GM15510 (cell line): ENCODE measurements around the gene HLA-DQB2.
A peak's percentile ranks its signal among the peaks of the same experiment; 100 is the strongest.

Source experiments
- POLR2A ChIP-seq: IDR thresholded peaks from 3 replicates; pipeline ENCODE4 v1.6.1; 2011; ENCODE audit warnings: borderline replicate concordance; ENCODE audit not compliant: insufficient read length; ENCODE audit errors: extremely low read depth

Gene HLA-DQB2

DNA sequence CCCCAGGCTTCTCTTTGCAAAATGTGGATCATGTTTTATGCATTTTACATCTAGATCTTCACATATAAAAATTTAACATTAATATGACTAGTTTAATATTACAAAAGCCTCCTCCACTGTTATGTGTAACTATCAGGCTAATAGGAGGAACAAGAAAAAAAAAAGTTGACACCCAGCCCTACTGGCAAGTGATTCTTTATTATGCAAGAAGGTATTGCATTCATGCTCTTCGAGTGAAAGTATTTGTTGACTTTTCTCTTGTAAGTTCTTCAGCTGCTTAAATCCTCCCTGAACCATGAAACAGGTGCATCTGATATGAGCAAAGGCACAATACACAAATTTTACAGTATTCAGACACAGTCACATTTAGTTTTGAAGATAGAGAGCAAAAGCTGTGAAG is 716 bp upstream of the HLA-DQB2 start:
- TF ChIP-seq POLR2A = no peak

DNA sequence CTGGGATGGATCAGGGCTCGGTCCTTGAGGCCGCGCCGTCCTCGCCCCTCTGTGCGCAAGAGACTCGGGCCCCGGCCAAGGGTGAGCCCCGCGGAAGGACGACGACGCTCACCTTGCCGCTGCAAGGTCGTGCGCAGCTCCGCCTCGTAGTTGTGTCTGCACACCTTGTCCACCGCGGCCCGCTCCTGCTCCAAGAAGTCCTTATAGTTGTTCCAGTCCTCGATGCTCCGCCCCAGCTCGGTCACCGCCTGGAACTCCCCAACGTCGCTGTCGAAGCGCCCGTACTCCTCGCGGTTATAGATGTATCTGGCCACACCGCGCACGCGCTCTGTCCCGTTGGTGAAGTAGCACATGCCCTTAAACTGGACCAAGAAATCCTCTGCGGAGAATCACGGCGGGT is 1.8 kb downstream of the HLA-DQB2 start:
- TF ChIP-seq POLR2A = no peak

- no peak for TF ChIP-seq POLR2A
These were observed 2.3 kb downstream of the HLA-DQB2 start for GRCh38 chr6:32761072-32761471.

DNA sequence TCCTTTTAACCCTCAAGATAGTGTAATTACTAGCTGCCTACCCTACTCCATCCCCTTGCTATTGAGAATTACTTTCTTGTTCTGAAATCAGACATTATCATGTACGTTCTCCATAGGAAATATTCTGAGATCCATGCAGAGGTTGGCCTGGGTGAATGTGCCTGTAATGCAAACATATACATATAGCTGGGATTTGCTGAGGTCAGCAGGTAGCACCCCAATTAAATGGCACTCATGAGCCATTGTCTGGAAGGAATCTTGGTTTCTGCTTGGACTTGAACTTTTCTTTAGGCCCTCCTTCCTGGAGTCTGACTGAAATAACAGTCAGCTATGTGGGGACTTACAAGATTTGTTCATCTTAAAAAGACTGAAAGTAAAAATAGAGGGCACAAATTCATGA is 3.7 kb downstream of the HLA-DQB2 start:
- no peak for TF ChIP-seq POLR2A

- no peak for TF ChIP-seq POLR2A
These were observed 10.8 kb downstream of the HLA-DQB2 start for GRCh38 chr6:32752580-32752979.

GRCh38 chr6:32744776-32745175 is 18.6 kb downstream of the HLA-DQB2 start:
- TF ChIP-seq POLR2A = no peak

- TF ChIP-seq POLR2A = no peak
These were observed 21.0 kb downstream of the HLA-DQB2 start for GRCh38 chr6:32742374-32742773.

DNA sequence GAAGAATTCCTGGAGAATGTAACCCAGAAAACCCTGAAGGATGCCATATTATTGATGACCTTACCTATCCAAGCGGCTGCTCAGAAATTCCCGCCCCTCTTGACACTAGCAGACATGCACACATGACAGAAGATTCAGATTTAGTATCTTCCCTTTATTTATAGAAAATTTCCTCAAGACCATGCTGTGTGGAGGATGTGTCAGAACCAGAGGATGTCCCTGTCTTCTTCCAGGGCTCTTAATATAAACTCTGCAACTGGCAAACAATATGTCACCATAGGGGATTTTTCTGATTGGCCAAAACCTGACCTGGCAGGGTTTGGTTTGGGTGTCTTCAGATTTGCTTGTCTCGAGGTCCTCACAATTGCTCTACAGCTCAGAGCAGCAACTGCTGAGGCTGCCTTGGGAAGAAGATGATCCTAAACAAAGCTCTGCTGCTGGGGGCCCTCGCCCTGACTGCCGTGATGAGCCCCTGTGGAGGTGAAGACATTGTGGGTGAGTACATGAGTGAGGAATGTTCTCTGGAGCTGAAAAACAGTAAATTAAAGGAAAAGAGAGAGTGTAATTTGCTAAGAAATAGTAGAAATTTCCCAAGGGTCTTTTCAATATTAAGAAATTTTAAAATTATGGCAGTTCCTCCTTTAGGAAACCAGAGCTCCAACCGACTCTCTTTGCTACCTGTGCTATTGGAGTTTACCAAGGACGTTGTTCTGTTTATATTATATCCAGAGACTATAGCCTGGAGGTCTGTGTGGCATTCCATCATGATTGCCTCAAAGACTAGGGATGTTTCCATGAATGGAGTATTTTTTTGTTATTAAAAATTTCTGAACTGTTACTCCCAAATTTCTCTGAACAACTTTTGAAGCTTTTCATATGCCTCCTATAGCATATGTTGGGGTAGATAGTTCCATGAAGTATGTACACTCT is 22.0 kb downstream of the HLA-DQB2 start, which contains the start of gene HLA-DQA2:
HLA-DQA2 (plus strand) TSS at position 361 of the 930 bp plus-strand sequence; CDS start at position 414, 53 bp downstream.
- peak; percentile 66 for TF ChIP-seq POLR2A

- TF ChIP-seq POLR2A = no peak
These were observed 25.2 kb downstream of the HLA-DQB2 start for GRCh38 chr6:32738126-32738525.

DNA sequence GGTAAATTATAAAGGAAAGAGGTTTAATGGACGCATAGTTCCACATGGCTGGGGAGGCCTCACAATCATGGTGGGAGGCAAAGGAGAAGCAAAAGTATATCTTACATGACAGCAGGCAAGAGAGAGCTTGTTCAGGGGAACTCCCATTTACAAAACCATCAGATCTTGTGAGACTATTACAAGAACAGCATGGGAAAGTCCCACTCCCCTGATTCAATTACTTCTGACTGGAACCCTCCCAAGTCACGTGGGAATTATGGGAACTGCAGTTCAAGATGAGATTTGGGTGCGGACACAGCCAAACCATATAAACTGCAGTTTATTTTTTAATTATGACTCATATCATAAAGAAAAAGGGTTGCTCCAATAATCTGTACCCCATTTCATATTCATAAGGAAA is 44.5 kb downstream of the HLA-DQB2 start:
- no peak for TF ChIP-seq POLR2A

GRCh38 chr6:32716396-32716795 is 46.9 kb downstream of the HLA-DQB2 start:
- TF ChIP-seq POLR2A = no peak

DNA sequence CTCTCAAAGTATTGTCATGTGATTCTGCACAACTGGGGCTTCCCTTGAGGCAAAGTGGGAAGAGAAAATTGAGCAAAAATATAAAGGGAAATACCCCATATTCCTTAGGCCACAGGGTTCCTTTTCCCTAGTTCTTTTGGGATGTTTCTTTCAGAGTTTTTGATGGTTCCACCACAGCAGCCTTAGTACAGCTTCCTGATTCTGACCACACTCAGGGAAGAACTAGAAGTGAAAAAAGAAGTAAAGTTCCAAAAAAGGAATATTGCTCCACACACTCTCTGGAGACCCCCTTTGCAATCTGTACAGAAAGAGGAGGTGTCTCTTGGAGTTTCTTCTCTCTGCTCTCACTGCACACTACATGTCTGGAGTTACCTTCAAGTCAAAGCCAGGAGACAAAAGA is 50.1 kb downstream of the HLA-DQB2 start:
- TF ChIP-seq POLR2A = no peak

DNA sequence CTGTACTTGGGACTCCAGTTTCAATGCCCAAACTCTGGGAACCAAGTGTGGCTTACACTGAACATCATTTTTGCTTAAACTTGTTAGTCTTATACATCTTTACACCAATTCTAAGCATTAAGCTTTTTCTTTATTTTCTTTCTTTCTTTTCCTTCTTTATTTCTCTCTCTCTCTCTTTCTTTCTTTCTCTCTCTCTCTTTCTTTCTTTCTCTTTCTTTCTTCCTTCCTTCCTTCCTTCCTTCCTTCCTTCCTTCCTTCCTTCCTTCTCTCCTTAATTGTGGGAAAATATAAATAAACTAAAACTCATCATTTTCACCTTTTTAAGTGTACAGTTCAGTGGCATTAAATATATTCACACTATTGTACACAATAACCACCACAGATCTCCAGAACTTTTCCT is 53.7 kb downstream of the HLA-DQB2 start:
- no peak for TF ChIP-seq POLR2A
